Erythroblast (primary cell): ENCODE results near the gene SLC12A2.

ENCODE experiments used
- GATA1 ChIP-seq: IDR thresholded peaks from 2 replicates; pipeline ENCODE4 v1.6.1; 2011; ENCODE audit warnings: low read depth, mild to moderate bottlenecking, control low read depth, low read length, moderate library complexity
- POLR2A ChIP-seq: IDR thresholded peaks from 2 replicates; pipeline ENCODE4 v1.6.1; 2011; ENCODE audit warnings: mild to moderate bottlenecking, low read length

GRCh38 chr5:128118214-128118613, 34.6 kb downstream of the SLC12A2 start:
- TF ChIP-seq POLR2A (no peak), GATA1 (no peak)
